Right lung (tissue), 5 donors: ENCODE results near the gene DLST. TPM values are rescaled to one million over a fixed set of nuclear protein-coding genes. Genes with fewer than 3 reads are reported as not detected.

ENCODE experiments used
- DNase-seq, 2 donors: peaks; one replicate each; pipeline ENCODE4 v3.0.0-alpha.2; 2013
- polyA plus RNA-seq, 5 donors: library from polyadenylated mRNA; unstranded; fragments of 120-200 nt; gene quantifications; one replicate each; pipeline versions ENCODE4 v1.2.1 to v1.2.3, GENCODE V29; 2013; ENCODE audit warnings: inconsistent platforms in 1 of 5, low replicate concordance in 1 of 5; ENCODE audit not compliant: insufficient read length in 5 of 5, insufficient read depth in 1 of 5

DLST gene
- polyA plus RNA-seq, 5 donors: 78.3 to 104 (median 95.0) TPM

- no peak for DNase-seq
Measured at GRCh38 chr14:74952697-74953484, 71.2 kb downstream of the DLST start.

Other genes starting within 250 kb of the DLST start
- gene AREL1, start 168.8 kb upstream of the DLST start, polyA plus RNA-seq: 10 to 100 TPM; 23.1 to 30.0 (median 25.3) TPM
- 10 to 100 TPM; 56.9 to 86.5 (median 76.1) TPM for gene FCF1, start 168.8 kb upstream of the DLST start, polyA plus RNA-seq
- gene YLPM1, start 118.6 kb upstream of the DLST start, polyA plus RNA-seq: 100 to 1,000 TPM in 2 of 5 donors, 10 to 100 TPM in 3; 79.9 to 116 (median 94.4) TPM
- 1 to 10 TPM; 1.7 to 3.2 (median 2.5) TPM for gene PROX2, start 5.8 kb upstream of the DLST start, polyA plus RNA-seq
- gene RPS6KL1, start 41.3 kb downstream of the DLST start, polyA plus RNA-seq: 1 to 10 TPM in 4 of 5 donors, under 1 TPM in 1; 0.76 to 2.3 (median 1.1) TPM
- 10 to 100 TPM; 10.2 to 24.5 (median 14.1) TPM for gene PGF, start 73.7 kb downstream of the DLST start, polyA plus RNA-seq
- gene EIF2B2, start 121.0 kb downstream of the DLST start, polyA plus RNA-seq: 10 to 100 TPM; 45.2 to 58.4 (median 52.1) TPM
- gene MLH3, start 169.6 kb downstream of the DLST start, polyA plus RNA-seq: 10 to 100 TPM; 32.2 to 49.3 (median 38.2) TPM
- 10 to 100 TPM; 35.0 to 62.3 (median 52.2) TPM for gene ACYP1, start 182.1 kb downstream of the DLST start, polyA plus RNA-seq
- 1 to 10 TPM; 3.1 to 6.1 (median 5.3) TPM for gene ZC2HC1C, start 187.7 kb downstream of the DLST start, polyA plus RNA-seq
- gene NEK9, start 245.1 kb downstream of the DLST start, polyA plus RNA-seq: 100 to 1,000 TPM; 114 to 138 (median 133) TPM